GF-D8 (cell line): ENCODE results near the gene DESI2.

Experiments used
- DNase-seq: peaks from one replicate; lab custom pipeline; 2025; lab: John Stamatoyannopoulos, UW

The DESI2 gene

DNA sequence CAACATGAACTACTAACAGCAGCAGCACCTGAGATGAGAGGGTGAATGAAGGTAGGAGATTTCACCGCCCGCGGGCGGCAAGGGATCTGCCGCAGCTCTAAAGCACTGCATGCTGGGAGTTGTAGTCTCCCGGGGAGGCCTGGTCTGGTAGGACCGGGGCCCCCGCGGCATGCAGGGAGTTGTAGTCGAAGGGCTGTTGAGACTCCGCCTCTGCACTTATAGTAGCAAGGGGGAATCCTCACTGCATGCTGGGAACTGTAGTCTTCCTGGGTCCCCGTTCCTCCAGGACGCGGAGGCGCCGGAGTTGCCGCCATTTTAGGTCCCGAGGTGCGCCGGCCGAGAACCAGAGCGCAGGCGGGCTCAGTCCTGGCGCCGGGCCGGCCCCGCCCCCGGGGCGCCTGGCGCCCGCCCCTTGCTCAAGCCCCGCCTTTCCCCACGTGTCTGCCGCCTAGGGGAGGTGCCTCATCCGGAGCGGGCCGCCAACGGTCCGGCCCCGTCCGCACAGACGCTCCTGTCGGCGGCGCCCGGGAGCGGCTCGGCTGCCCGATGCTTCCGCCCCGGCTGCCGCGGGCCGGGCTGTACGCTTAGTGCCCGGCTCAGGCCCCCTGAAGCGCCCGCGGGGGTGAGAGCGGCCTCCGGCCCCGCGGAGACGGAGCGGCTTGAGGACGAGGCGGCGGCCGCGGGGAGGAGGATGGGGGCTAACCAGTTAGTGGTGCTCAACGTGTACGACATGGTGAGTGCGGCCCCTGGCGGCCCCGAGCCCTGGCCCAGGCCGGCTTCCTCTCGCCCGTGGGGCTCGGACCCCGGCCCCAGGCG is at the start of gene DESI2:
Gene DESI2 (plus strand): TSS at position 504 of the 816 bp plus-strand sequence. CDS start 188 bp downstream, at position 692.
- peak; percentile 98 for DNase-seq

DNA sequence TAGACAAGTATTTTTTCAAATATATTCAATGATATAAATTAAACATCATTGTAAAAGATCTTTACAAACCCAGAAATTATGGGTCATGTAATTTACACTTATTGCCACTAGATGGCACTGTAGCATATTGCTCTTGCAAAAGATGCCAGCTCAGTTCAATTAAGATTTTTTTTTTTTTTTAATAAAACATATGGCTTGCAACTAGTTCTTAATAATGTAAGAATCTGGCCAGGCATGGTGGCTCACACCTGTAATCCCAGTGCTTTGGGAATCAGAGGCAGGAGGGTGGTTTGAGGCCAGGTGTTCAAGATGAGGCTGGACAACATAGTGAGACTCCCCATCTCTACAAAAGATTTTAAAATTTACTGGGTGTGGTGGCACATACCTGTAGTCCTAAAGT is 49.4 kb upstream of the DESI2 start:
- DNase-seq: peak; percentile 15

DNA sequence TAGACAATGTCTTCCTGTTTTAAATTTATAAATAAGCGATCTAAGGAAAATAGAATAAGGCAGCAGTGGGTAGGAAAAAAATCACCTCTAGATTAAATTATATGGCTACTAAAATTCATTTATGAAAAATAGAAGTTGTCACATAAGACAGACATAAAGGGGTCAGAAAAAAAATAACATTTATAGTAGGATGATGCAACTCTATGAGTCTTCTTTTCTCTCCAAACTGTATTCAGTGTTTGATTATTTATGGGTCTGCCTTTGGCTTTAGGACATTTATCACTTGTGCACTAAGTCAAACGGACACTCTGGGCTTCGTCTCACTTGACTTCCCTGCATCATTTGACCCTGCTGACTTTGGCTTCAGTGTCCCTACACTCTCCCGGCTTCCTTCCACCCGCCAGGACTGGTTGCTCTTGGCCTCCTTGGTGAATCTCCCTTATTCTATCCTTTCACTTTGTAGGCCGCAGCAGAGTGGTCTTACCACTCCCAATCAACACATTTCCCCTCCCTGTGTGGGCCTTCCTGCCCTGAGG is 47.0 kb upstream of the DESI2 start:
- DNase-seq: no peak

DNA sequence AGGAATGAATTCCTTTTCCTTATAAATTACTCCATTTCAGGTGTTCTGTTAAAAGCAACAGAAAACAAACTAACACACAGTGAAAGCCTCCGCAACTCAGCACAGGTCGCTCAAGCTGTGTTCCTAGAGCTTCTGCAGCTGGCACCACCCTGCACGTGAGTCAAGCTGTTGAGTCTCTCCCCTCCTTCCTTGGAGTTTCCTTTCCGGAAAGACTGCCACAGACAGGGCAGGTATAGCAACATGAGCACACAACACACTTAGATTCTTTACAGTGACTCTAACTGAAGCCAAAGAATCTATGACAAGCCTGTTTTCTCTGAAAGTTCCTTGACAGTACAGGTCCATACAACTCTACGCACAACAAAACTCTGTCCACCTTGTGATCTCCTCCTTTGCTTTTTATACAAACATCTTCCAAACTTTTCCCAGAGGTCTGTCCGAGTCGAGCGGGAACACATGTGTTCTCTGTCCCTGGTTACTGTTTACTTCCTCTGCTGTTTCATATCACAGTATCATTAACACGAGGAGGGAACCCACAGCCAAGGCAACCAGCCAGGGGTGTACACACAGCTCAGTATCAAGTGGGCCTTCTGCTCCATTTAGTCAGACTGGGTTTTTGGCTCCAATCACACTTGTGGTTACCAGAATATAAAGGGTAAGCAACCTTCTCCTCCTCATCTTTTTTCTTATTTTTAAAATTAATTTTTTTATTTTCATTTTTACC is 38.7 kb upstream of the DESI2 start:
- no peak for DNase-seq

DNA sequence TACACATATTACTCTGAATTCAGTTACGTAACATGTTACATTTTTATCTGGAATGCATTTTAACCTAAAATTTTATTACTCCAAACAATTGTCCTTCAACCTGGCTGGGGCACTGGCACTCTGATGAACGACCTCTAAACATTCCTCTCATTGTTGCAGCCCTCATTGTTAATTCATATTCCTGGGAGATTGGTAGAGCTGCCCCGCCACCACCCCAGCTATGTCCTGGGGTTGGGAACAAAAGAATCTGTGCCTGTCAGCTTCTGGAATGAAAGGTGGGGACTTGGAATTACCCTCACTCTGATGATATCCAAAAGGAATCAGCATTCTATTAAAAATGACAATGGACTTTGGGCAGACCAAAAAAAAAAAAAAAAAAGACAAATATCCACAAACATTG is 38.0 kb upstream of the DESI2 start:
- DNase-seq: no peak

DNA sequence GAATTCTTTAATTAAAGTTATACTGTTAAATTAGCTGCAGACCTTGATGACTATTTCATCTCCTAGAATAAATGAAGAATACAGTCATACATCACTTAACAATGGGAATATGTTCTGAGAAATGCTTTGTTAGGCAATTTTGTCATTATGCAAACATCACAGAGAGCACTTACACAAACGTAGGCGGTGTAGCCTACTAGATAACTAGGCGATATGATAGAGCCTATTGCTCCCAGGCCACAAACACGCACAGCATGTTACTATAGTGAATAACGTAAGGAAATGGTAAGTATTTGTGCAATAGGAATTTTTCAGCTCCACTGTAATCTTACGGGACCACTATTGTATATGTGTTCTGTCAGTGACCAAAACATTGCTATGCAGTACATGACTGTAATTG is 37.6 kb upstream of the DESI2 start:
- no peak for DNase-seq

DNA sequence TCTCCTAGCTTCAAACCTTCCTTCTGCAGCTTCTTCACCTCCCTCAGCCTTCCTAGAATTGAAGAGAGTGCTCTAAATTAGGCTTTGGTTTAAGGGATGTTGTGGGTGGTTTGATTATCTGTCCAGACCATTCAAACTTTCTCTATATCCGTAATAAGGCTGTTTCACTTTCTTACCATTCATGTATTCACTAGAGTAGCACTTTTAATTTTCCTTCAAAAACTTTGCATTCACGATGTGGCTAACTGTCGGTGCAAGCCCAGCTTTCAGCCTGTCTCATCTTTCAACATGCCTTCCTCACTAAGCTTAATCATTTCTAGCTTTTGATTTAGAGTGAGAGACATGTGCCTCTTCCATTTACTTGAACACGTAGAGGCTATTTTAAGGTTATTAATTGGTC is 26.2 kb upstream of the DESI2 start:
- no peak for DNase-seq

DNA sequence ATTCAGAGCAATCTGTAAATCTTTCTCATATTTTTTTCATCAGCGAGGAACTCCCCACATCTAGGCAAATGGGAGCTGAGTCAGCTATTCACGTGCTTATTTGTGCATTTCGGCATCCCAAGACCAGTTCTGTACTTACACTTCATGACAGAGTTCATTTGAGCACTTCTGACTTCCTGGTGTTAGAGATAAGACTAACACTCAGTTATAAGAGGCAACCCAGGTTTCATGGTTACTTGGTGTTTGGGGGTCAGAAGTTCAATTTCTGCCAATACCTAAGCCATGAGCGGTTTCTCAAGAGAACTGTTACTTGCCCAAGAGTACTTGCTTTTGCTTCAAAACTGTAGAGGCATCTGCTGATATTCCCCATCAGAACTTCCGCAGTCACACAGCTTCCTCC is 24.1 kb upstream of the DESI2 start:
- no peak for DNase-seq

DNA sequence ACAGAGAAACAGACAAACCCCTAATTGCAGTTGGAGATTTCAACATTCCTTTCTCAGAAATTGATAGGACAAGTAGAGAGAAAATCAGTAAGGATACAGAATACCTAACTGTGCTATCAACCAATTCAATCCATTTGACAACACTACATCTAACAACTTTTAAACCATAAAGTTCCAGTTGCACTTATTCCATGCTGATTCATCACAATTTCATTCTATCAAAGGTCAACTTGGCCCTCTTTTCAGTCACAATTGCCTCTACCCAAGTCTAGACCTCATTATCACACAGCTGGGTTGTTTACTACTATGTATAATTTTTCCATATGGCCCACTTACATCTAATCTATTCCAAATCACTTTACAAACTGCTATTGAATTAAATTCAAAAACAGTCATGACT is 19.8 kb upstream of the DESI2 start:
- DNase-seq: no peak

DNA sequence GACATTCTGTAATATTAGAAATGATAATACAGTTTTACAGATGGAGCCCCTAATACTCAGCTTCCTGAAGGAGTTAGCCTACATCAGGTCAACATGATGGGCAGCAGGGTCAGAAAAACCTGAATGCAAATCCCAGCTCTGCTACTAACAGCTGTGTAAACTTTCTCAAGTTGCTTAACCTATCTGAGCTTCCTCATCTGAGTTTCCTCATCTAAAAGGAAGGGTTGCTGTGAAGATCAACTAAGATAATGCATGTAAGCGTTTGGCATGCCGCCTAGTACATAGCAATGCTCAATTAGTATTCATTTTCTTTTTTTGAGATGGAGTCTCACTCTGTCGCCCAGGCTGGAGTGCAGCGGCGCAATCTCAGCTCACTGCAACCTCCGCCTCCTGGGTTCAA is 18.4 kb upstream of the DESI2 start:
- DNase-seq: peak; percentile 35

DNA sequence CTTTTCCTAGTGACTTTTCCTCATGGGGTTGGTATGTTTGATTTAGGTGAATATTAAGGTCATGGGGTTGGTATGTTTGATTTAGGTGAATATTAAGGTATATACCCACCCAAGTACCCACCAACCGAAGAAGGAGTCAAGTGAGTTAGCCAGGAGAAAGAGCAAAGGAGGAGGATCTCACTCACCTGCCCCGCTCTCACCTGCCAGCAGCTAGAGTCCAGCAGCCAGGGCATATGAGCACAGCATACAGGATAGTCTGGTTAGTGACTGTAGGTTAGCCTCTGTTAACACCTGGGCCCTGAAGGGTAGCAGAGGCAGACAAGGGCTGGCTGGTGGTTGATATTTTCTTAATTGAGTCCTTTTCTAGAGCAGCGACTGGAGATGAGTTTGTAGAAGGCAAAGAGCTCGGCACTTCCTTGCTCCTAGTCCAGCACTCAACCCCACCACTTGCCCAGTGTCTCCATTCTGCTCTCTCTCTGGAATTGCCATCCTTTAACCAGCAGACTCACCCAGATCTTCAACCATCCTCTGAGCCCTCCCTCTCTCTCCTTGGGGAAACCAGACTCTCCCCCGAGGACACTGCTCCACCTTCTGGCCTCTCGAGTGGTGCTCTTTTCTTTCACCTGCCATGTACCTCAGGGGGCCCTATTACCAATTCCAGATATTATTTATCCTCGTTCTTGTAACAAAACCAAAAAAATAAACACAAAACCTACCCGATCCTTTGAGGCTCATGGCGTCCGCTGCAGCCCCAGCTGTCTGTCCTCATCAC is 16.3 kb upstream of the DESI2 start:
- no peak for DNase-seq

DNA sequence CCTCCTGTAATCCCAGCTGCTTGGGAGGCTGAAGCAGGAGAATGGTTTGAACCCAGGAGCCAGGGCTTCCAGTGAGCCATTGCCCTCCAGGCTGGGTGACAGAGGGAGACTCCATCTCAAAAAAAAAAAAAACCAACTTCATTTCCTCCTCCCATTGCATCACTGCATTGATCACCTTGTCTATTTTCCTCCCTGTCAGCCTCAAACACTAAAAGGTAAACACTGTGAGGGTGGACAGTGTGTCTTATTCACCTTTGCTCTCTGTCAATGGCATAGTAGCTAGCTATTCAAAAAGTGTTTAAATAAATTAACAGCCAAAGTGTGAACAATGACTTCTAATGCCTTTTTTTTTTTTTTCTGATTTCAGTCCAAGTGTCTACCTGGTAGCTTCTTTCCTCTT is 13.4 kb upstream of the DESI2 start:
- no peak for DNase-seq

DNA sequence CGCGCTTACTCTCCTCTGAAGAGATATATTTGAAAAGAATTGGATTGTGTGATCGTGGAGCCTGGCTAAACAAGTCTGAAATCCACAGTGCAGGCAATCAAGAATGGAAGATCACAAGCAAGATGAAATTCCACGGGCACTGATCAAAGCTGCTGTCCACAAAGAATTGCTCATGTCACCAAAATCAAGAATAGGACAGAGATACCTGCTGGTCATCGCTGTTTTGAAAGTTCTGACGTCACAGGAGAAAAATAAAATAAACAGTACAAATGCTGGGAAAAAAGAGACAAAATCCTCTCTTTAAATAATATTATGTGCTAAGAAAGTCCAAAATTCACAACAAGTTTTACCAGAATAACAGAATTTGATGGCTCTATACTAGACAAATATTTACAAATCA is 12.0 kb upstream of the DESI2 start:
- DNase-seq: no peak

DNA sequence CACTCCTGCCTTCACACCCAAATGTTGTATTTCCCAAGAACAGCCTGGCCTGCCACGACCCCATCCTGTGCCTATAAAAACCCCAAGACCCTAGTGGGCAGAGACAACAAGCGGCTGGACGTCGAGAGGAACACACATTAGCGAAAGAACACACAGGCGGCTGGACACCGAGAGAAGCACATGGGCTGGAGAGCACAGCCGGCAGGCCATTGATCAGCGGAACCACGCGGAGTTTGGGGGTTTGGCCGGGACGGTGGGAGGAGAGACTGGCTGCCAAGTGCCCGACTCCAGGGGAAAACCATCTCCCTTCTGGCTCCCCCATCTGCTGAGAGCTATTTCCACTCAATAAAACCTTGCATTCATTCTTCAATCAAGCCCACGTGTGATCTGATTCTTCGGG is 10.4 kb upstream of the DESI2 start:
- no peak for DNase-seq

DNA sequence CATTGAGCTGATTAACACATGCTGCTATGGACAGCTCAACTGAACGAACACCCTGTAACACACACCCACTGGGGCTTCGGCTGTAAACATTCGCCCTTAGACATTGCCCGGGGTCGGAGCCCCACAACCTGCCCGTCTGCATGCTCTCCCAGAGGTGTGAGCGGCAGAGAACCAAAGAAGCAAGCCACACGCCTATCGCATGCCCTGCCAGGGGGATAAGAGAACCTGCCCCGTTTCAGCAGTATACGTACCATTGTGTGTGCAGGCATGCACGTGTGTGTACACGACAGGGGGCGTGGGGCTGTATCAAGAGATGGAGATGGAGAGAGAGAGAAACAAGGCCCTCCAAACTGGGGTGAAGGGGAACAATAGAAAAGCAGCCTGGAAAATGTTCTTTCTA is 9.9 kb upstream of the DESI2 start:
- no peak for DNase-seq

DNA sequence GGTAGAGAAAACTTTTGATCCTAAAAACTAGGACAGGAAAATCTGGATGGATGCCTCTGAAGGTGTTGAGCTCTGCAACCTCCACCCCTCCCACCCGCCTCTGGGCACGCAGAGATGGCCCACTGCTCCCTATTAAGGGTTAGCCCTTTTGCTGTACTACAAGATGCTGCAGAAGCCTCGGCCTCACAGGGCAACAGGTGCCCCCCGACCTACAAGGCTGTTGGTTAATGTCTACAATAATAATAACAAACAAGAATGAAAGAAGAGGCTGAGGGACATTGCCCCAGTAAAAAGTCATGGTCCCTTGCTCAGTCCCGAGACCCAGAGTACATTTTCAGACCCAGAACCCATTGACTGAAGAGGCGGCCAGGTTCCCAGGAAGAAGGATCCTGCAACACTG is 7.5 kb upstream of the DESI2 start:
- no peak for DNase-seq

DNA sequence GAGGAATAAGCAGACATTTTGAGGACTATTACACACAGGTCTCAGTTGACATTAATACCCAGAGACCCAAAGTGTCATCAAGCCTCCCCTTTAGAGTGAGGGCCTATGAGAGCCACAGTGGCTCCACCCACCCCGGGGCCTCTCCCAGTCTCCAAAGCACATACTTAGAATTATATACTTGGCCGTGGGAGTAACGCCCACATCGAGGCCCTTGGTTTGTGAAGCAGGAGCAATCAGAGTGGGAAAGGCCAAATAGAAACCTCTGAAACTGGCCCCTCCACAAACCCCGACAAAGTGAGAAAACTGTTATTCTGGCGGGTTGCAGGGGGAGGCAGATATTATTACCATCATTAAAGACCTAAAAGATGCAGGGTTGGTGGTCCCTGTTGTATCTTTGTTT is 7.0 kb upstream of the DESI2 start:
- no peak for DNase-seq

DNA sequence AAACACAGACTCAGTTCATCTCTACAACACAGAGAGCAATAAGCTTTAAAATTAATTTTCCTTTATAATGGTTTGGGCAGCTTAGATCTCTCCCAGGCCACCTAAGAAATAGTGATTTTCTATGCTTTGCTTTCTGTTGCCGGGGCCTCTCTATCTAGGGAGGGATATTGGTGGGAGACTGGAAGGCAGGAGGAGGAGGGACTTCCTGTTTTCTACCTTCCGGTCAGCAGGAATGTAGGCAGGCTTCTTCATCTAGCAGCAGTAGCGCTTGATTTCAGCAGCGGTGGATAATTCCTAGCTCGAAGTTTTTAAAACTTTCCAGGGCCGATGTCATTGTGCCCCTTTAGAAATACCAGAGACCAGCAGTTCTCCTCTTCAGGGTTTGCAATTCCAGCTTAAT is 5.1 kb upstream of the DESI2 start:
- DNase-seq: no peak

DNA sequence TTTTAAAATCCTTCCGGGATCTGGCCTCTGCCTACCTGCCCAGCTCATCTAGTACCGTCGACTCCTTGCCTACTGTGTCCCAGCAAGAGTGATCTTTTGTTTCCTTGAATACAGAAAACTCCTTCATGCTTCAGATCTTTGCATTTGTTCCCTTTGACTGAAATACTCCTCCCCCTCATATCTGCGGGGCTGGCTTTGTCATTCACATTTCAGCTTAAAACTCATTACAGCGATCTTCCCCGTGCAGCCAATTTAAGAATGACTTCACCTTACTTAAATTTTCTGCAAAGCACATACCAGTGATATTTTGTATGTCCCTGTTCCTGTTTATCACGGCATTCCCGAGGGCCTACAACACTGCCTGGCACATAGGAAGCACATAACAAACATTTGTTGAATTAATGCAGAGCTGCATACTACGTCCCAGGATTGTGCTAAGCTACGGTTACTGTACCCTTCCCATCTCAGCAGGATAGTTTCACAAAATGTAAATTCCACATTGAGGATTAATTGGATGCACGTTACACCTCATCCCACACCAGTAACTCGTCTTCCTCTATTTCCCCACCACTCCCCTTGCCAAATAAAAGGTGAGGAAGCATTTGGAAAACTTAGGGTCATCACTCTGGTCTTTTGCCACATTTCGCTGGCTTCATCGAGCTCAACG is 837 bp upstream of the DESI2 start:
- no peak for DNase-seq

DNA sequence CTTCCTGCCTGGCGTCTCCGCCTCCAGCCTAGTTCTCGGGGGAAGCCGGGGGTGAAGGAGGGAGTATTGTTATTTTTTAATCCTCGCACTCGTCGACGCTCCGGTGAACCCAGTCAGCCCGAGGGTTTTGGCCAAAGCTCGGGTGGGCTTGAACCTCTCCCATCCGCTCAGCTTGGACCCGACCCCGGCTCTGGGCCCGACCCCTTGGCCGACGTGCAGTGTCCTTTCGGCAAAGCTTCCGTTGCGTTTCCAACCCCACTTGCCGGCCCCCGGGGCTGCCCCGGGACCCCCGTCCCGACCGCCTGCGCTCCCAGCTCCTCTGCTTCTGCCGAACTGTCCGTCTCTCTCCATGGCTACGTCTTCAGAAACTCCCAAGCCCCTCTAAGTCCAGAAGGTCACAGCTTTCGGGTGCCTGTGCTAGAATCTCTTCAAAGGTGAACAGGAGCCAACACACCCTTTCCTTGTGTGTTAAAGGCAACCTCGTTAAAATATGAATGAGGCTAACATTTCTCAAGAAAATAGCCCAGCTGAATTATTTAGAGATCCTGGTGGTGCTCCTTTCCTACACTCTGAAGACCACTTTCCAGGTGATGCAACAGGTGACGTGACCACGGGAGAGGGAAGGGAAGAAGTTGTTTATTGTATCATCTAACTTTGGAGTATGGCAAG is 647 bp downstream of the DESI2 start:
- no peak for DNase-seq
